ENCODE measurements around the gene NFYB. TPM values are rescaled to one million over a fixed set of nuclear protein-coding genes. Genes with fewer than 3 reads are reported as not detected.

NFYB gene
- total and polyA plus RNA-seq, 2 donors (not counting 3 experiments of a cell fraction or from before 2014, with no cell fraction given) = 10.2 to 23.3 TPM

- ChIA-PET CTCF (interaction anchor here (1.2 kb wide), 1 partner anchor 12 kb away, joined by 3 read pairs; the partner anchor contains the start of gene NFYB), POLR2A (no interaction called here)
- Histone ChIP-seq H3K9me3 (replicated peaks; ENCODE audit: control insufficient read depth, insufficient read depth, low read length) (no peaks in the 10 kb centered on the region), H2AFZ (ENCODE audit: low read depth, low read length) (no peak overlapping the region), H3K4me1 (ENCODE audit: control insufficient read depth, extremely low read depth, insufficient read depth, low read length) (peaks cover 4% of the 10 kb centered on the region), H3K9me1 (replicated peaks; ENCODE audit: control insufficient read depth, extremely low read depth, insufficient read depth, low read length) (no peaks in the 10 kb centered on the region), H3K9ac (replicated peaks; ENCODE audit: extremely low read depth, insufficient read depth, low read length) (no peak overlapping the region), H3K27me3 (ENCODE audit: control insufficient read depth in 2 of 2, insufficient read depth in 2 of 2, low read length in 2 of 2) (no peaks in the 10 kb centered on the region), H3K36me3 (ENCODE audit: control insufficient read depth in 2 of 2, extremely low read depth in 1 of 2, insufficient read depth in 2 of 2, low read length in 2 of 2) (peaks cover 8 to 16% of the 10 kb centered on the region in 2 experiments), H3K27ac (ENCODE audit: insufficient read depth, low read depth, low read length) (no peak overlapping the region), H3K79me2 (ENCODE audit: control insufficient read depth, insufficient read depth, low read length) (peaks cover 1% of the 10 kb centered on the region), H4K20me1 (replicated peaks; ENCODE audit: control insufficient read depth, extremely low read depth, insufficient read depth, low read length) (peaks cover 3% of the 10 kb centered on the region), H3K4me2 (ENCODE audit: insufficient read depth, low read length) (no peak overlapping the region), H3K4me3 (replicated peaks in 1 of 3; ENCODE audit: insufficient read depth in 1 of 3, low read depth in 1 of 3, low read length in 3 of 3) (no peak overlapping the region)
- BruUV-seq (replicated peaks) = no TSS peak
- no peak for FAIRE-seq
- DNase-seq (ENCODE audit: low read depth, low spot score) = no peak
- dilution Hi-C loops (cut with MboI; ENCODE audit: extremely low pct_ligation_motif_present, low sequenced_read_pairs) = no loop called here
- TF ChIP-seq JUN (IDR thresholded peaks at IDR 0.05; ENCODE audit: borderline replicate concordance, insufficient read depth, insufficient read length, low read depth) (no peak), MAX (IDR thresholded peaks at IDR 0.05; ENCODE audit: insufficient read depth, insufficient read length) (no peak), EZH2 (IDR thresholded peaks at IDR 0.05; ENCODE audit: borderline replicate concordance, low read depth, low read length, severe bottlenecking) (no peak), GATA2 (IDR thresholded peaks at IDR 0.05; ENCODE audit: insufficient read depth, insufficient read length, low read depth, low read length) (no peak), CTCF (IDR thresholded peaks at IDR 0.05; ENCODE audit: extremely low read depth in 1 of 2, insufficient read depth in 1 of 2, low read depth in 1 of 2, low read length in 2 of 2) (no peak), MYC (IDR thresholded peaks at IDR 0.05; ENCODE audit: low read depth, low read length) (no peak), POLR2A (IDR thresholded peaks at IDR 0.05; ENCODE audit: low read depth, low read length) (no peak)
- intact Hi-C loops (cut with micrococcal nuclease) = no loop called here
Observed at GRCh38 chr12:104126548-104126947, 11.5 kb downstream of the NFYB start.

Data from endothelial cell of umbilical vein (primary cell).